ENCODE data around the gene PRKCA.

DNA sequence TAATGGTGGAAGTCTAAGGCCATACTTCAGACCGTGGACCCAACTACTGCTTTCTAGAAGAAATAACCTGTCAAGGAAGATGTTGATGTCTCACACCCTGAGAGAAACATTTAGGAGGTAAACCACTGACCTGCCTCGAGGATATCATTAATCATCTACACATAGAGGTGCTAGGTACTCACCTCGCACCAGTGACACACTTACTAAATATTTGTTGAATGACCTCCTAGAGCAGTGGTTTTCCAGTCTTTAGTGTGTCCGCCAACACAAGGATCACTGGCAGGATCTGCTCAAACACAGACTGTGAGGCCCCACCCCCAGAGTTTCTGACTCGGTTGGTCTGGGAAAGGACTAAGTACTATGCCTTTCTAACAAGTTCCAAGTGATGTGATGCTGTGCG, 335.1 kb downstream of the PRKCA start:
- TF ChIP-seq, protein P1, sequence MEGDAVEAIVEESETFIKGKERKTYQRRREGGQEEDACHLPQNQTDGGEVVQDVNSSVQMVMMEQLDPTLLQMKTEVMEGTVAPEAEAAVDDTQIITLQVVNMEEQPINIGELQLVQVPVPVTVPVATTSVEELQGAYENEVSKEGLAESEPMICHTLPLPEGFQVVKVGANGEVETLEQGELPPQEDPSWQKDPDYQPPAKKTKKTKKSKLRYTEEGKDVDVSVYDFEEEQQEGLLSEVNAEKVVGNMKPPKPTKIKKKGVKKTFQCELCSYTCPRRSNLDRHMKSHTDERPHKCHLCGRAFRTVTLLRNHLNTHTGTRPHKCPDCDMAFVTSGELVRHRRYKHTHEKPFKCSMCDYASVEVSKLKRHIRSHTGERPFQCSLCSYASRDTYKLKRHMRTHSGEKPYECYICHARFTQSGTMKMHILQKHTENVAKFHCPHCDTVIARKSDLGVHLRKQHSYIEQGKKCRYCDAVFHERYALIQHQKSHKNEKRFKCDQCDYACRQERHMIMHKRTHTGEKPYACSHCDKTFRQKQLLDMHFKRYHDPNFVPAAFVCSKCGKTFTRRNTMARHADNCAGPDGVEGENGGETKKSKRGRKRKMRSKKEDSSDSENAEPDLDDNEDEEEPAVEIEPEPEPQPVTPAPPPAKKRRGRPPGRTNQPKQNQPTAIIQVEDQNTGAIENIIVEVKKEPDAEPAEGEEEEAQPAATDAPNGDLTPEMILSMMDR (IDR thresholded peaks at IDR 0.05) = no peak
- no peak for TF ChIP-seq ZFX (IDR thresholded peaks at IDR 0.05; ENCODE audit: borderline replicate concordance)
